ENCODE results near the gene IRAK3. TPM values are rescaled to one million over a fixed set of nuclear protein-coding genes. Genes with fewer than 3 reads are reported as not detected.
"Not testable (repeated sequence)": the region's sequence is repeated elsewhere in the genome, so short reads cannot be mapped to it uniquely, and the experiment has no call there.

IRAK3 gene
- total RNA-seq, 4 donors from 2014 or later, result 12.2 to 21.5 (median 13.6) TPM

GRCh38 chr12:66176105-66176900 lies 12.7 kb upstream of the IRAK3 start:
- intact Hi-C loops (cut with DNase I), result no loop called here
- no peaks in the 10 kb centered on the region for H3K36me3 ChIP-seq
- H3K27me3 ChIP-seq, result peaks cover 0 to 13% (median 0%) of the 10 kb centered on the region in 4 donors
- no peak for DNase-seq (ENCODE audit: extremely low spot score)
- H3K4me3 ChIP-seq, result no peak overlapping the region
- H3K4me1 ChIP-seq, result peaks cover 0 to 6% (median 0%) of the 10 kb centered on the region in 4 donors
- H3K27ac ChIP-seq (replicated peaks in 1 of 4), result no peak overlapping the region
- 57% methylated on average over 1 of the region's 1 CpG for WGBS
- H3K9me3 ChIP-seq, result no peaks in the 10 kb centered on the region
- no peak for TF ChIP-seq EP300 (IDR thresholded peaks at IDR 0.05)
- no peak for TF ChIP-seq POLR2A (IDR thresholded peaks at IDR 0.05; ENCODE audit: low read depth)
- no peak for TF ChIP-seq POLR2AphosphoS5 (IDR thresholded peaks at IDR 0.05)

GRCh38 chr12:66182956-66183355 lies 6.1 kb upstream of the IRAK3 start:
- WGBS, result 79% methylated on average over 3 of the region's 3 CpGs
- Histone ChIP-seq H3K27ac (replicated peaks in 1 of 4) (no peak overlapping the region), H3K9me3 (no peaks in the 10 kb centered on the region), H3K27me3 (peaks cover 0 to 23% (median 0%) of the 10 kb centered on the region in 4 donors), H3K4me3 (no peak overlapping the region), H3K4me1 (no peaks in the 10 kb centered on the region), H3K36me3 (no peaks in the 10 kb centered on the region)
- no peak for DNase-seq (ENCODE audit: extremely low spot score)
- no peak for TF ChIP-seq POLR2A (IDR thresholded peaks at IDR 0.05; ENCODE audit: low read depth)
- TF ChIP-seq EP300 (IDR thresholded peaks at IDR 0.05), result no peak
- TF ChIP-seq POLR2AphosphoS5 (IDR thresholded peaks at IDR 0.05), result no peak
- TF ChIP-seq, protein P1, sequence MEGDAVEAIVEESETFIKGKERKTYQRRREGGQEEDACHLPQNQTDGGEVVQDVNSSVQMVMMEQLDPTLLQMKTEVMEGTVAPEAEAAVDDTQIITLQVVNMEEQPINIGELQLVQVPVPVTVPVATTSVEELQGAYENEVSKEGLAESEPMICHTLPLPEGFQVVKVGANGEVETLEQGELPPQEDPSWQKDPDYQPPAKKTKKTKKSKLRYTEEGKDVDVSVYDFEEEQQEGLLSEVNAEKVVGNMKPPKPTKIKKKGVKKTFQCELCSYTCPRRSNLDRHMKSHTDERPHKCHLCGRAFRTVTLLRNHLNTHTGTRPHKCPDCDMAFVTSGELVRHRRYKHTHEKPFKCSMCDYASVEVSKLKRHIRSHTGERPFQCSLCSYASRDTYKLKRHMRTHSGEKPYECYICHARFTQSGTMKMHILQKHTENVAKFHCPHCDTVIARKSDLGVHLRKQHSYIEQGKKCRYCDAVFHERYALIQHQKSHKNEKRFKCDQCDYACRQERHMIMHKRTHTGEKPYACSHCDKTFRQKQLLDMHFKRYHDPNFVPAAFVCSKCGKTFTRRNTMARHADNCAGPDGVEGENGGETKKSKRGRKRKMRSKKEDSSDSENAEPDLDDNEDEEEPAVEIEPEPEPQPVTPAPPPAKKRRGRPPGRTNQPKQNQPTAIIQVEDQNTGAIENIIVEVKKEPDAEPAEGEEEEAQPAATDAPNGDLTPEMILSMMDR (IDR thresholded peaks at IDR 0.05), result no peak
- intact Hi-C loops (cut with DNase I), result no loop called here

- Histone ChIP-seq H3K4me1 (peaks cover 0 to 12% (median 4%) of the 10 kb centered on the region in 4 donors), H3K27me3 (peaks cover 0 to 34% (median 0%) of the 10 kb centered on the region in 4 donors)
- H3K4me3 ChIP-seq; H3K9me3 ChIP-seq; H3K27ac ChIP-seq (replicated peaks in 1 of 4); H3K36me3 ChIP-seq; DNase-seq (ENCODE audit: extremely low spot score); intact Hi-C loops (cut with DNase I): not testable (repeated sequence)
- 95% methylated on average over 3 of the region's 3 CpGs for WGBS
Observed at GRCh38 chr12:66184822-66185221, 4.2 kb upstream of the IRAK3 start.

GRCh38 chr12:66187036-66187435 lies 2.0 kb upstream of the IRAK3 start:
- Histone ChIP-seq H3K4me3 (no peak overlapping the region), H3K9me3 (no peaks in the 10 kb centered on the region), H3K4me1 (peaks cover 6 to 15% (median 13%) of the 10 kb centered on the region in 4 donors), H3K27ac (replicated peaks in 1 of 4) (peak overlapping the region in 3 of 4 donors; percentile 6 to 39 (median 21)), H3K27me3 (peaks cover 0 to 35% (median 0%) of the 10 kb centered on the region in 4 donors), H3K36me3 (no peaks in the 10 kb centered on the region)
- intact Hi-C loops (cut with DNase I), result no loop called here
- no peak for DNase-seq (ENCODE audit: extremely low spot score)
- WGBS, result 86% methylated on average over 2 of the region's 2 CpGs
- TF ChIP-seq POLR2AphosphoS5 (IDR thresholded peaks at IDR 0.05) (no peak), EP300 (IDR thresholded peaks at IDR 0.05) (no peak), POLR2A (IDR thresholded peaks at IDR 0.05; ENCODE audit: low read depth) (no peak)
- TF ChIP-seq, protein P1 (IDR thresholded peaks at IDR 0.05), result no peak

GRCh38 chr12:66187821-66188220 lies 1.2 kb upstream of the IRAK3 start:
- Histone ChIP-seq H3K9me3 (no peaks in the 10 kb centered on the region), H3K36me3 (no peaks in the 10 kb centered on the region), H3K27me3 (peaks cover 0 to 30% (median 0%) of the 10 kb centered on the region in 4 donors), H3K4me3 (no peak overlapping the region), H3K27ac (replicated peaks in 1 of 4) (peak overlapping the region in 2 of 4 donors; percentile 21 to 39), H3K4me1 (peaks cover 6 to 15% (median 13%) of the 10 kb centered on the region in 4 donors)
- DNase-seq (ENCODE audit: extremely low spot score), result no peak
- TF ChIP-seq POLR2A (IDR thresholded peaks at IDR 0.05; ENCODE audit: low read depth) (no peak), POLR2AphosphoS5 (IDR thresholded peaks at IDR 0.05) (no peak), EP300 (IDR thresholded peaks at IDR 0.05) (no peak)
- TF ChIP-seq, protein P1 (IDR thresholded peaks at IDR 0.05), result no peak
- intact Hi-C loops (cut with DNase I), result no loop called here
- 92% methylated on average over 4 of the region's 4 CpGs for WGBS

All from esophagus muscularis mucosa (tissue), 4 donors.